Hematopoietic multipotent progenitor cell treated with erythropoietin and hydrocortisone succinate and interleukin-3 and kit ligand, for 15 days (in vitro differentiated cells): Measurements from ENCODE around the gene KCNG2.

Source experiments
- DNase-seq: peaks from one replicate; pipeline ENCODE4 v3.0.0-alpha.2; 2015; ENCODE audit warnings: low spot score

Gene KCNG2

DNA sequence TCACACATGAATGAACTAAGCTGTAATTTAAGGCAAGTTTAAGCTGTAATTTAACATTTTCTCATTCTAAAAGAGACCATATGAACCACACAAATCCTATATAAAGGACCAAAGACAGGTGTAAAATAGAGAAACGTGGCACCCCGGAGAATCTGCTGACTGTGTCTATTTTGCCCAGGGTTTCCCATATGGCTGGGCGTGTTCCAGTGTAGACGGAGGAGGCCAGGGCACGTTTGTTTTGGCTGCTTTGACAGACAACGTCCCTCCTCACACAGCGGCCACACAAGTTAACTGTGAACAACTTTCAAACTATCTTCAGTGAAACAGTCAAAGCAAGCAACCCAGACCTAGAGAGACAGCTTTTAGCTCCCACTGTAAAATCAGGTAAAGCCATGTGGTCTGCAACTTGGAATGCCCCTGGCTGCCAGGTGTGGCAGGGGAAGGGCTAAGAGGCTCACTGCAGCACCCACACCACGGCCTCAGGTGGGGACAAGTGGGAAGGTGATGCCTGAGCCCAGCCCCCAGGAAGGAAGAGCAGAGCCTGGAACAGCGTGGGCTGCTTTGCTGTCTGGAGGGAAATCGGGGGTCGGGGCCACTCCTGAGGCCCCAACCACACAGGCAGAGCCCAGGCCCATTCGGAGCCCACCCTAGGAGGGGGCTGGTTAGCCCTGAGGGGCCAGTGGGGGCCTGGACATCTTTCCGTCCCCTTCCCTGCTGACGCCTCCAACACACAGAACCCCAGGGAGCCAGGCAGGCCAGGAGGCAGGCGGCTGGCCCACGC lies 113.0 kb downstream of the KCNG2 start:
- no peak for DNase-seq

DNA sequence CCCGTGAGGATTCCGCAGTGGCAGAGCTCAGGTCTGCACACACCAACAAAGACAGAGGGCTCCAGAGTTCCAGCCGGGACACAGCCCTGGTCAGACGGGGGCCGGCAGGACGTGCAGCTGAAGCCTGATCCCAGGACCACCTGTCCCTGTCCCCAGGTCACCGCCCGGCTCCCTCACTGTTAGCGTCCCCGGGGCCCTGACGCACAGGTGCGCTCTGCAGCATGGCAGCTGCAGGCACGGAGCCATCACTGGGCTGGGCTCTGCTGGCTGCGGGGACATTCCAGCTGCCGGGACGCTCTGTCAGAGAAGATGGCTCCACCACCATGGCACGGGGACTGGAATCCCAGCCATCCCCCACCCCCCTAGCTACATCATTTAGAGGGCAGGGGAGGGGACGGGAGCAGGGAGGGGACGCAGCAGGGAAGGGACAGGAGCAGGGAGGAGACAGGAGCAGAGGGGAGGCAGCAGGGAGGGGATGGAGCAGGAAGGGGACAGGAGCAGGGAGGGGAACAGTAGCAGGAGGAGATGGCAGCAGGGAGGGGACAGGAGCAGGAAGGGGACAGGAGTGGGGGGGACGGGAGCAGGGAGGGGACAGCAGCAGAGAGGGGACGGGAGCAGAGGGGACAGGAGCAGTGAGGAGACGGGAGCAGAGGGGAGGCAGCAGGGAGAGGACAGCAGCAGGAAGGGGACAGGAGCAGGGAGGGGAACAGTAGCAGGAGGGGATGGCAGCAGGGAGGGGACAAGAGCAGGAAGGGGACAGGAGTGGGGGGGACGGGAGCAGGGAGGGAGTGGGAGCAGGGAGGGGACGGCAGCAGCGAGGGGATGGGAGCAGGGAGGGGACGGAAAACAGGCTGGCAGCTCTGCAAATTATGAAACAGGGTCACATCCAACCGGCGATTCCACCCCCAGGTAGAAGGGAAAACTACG lies 113.9 kb downstream of the KCNG2 start:
- no peak for DNase-seq

DNA sequence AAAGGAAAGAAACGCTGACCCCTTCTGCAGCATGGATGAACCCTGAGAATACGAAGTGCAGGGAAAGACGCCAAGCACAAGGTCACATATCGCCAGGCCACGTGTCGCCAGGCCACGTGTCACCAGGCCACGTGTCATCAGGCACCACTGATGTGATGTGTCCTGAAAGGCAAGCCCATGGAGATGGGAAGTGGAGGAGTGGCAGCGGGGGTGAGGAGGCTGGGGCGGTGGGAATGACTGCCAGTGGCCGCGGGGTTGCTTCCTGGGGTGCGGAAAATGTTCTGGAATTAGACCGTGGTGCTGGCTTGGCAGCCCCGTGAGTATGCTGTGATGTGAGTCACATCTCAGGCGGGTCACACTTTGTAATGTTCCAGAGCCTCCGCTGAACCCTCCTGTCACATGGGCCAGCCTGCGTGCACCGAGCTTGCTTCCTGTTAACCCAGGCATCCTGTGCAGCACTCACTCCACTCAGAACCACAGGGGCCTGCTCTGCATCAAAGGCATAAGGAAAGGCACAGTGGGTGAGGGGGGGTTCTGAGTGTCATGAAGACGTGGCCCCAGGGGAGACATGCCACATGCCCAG lies 114.8 kb downstream of the KCNG2 start:
- DNase-seq, result no peak

DNA sequence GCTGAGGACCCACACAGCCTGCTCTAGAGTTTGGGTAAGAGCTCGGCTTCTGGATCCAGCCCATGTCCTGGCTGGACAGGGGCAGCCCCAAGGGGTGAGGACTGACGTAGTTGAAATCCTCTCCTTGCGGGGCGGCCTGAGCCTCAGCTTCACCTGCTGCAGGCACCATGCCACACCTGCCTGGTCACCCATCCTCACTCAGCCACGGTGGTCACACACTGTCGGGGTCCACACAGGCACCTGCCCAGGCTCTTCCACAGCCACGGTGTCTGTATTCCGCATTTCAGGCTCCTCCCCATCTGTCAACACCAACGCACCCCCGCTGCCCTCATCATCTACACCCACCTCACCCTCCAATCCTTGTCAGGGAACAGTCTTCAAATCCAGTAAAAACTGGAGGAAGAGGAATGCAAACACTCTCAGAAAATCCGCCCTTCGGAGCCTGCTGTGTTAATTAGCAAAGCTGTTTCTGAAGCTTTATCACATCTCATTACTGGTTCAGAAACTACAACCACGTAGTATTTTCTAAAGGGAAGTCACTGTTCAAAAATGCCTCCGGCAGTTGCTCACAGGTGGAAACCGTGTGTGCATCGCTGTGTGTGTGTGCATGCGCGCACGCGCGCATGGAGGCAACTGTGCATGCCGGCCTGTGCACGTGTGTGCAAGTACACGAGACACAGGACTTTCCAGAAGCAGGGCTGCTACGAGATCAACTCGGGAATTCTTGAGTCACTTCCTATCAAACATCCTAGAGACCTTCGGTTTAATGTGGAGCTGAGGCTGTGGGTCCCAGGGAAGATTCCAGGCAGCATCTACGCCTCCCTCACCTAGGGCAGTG lies 115.5 kb downstream of the KCNG2 start:
- DNase-seq, result no peak

DNA sequence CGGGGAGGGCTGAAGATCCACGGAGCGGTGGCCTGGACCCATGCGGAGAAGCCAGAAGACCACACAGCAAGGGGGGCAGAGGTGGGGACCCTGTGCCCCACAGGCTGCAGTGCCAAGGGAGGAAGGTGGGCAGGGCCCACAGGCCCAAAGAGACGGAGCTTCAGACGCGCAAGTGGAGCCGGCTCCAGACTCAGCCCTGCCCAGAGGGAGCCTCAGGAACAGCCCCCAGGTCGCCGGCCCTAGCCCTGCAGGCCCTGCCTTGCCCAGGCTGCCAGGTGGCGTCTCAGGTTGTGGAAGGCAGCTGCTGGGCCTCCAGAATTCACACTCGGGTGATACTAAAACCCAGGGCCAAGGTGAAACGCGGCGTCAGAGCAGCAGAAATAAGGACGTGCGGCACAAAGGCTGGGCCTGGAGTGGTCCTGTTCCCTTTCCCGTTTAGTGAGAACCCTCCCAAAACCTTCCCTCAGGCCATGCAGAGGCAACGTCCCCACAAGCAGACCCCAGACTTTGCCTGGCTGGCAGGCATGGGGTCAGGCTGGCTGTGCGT lies 116.9 kb downstream of the KCNG2 start:
- no peak for DNase-seq

DNA sequence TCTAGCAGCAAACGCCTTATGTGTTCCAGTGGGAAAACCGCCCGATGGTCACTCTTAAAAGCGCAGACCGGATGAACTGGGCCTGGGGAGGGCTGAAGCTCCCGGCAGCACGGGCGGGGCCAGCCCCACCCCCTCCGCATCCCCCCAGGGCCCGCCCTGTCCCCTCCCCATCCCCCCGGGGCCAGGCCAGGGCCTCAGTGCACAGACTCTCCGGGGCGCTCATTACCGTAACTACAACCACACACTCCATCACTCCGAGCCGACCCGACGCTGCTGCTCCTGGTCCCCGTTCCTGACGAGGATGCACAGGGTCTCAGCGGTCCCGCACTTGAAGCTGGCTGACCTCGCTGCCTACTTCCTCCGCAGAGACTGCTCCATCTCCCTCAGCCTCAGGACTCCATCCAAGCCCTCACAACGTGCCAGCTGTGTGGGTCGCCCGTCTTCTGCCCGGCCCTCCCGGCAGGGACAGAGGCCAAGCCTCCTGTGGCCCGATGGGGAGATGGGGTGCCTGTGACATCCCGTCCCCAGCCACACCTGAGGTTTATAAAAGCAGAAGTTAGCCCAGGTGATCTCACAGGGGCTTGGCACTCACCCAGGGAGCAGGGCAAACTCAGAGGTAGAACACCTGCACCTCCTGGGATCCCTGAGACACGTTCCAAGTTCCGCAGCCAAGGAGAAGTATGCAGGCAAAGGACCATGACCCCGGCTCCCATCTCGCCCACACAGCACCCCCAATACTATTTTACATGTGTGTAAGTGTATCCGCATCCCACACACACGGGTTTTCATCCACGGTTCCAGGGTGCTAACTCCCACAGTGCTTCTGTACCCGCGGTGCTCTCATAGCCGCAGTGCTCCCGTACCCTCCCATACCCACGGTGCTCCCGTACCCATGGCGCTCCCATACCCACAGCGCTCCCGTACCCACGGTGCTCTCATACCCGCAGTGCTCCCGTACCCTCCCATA lies 117.7 kb downstream of the KCNG2 start:
- DNase-seq, result no peak

DNA sequence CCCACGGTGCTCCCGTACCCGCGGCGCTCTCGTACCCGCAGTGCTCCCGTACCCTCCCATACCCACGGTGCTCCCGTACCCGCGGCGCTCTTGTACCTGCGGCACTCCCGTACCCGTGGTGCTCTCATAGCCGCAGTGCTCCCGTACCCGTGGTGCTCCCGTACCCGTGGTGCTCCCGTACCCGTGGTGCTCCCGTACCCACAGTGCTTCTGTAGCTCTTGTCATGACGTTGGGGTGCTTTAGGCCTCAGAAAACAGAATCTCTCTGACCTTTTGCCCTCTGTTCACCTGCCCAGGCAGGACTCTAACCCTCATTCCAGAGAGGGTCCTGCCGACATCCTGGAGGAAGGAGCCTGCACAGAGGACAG lies 118.4 kb downstream of the KCNG2 start:
- DNase-seq, result no peak

DNA sequence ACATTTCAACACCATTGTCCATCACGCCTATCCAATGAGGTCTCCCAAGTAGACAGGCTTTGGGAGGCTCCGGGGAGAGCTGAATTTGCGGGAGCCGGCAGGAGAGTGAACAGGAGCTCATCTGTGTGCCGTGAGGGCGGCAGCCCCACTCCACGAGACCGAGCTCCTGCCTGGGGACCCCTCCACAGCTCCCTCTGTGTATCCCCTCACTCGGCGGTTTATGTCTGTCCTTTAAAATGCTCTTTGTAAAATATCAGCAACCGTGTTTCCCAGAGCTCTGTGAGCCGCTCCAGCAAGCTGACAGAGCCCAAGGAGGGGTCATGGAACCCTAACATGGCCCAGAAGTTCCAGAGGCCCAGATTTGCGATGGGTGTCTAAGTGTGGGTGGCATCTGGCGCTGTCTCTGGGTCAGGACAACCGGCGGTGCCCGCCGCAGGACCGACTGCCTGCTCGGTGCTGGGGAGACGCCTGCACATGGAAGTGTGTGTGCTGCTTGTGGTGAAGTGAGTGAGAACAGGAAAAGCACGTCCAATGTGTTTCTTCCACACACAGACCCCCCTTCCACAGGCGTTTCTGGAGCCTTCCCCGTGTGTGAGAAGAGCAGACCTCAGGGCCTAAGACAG lies 118.9 kb downstream of the KCNG2 start:
- no peak for DNase-seq

DNA sequence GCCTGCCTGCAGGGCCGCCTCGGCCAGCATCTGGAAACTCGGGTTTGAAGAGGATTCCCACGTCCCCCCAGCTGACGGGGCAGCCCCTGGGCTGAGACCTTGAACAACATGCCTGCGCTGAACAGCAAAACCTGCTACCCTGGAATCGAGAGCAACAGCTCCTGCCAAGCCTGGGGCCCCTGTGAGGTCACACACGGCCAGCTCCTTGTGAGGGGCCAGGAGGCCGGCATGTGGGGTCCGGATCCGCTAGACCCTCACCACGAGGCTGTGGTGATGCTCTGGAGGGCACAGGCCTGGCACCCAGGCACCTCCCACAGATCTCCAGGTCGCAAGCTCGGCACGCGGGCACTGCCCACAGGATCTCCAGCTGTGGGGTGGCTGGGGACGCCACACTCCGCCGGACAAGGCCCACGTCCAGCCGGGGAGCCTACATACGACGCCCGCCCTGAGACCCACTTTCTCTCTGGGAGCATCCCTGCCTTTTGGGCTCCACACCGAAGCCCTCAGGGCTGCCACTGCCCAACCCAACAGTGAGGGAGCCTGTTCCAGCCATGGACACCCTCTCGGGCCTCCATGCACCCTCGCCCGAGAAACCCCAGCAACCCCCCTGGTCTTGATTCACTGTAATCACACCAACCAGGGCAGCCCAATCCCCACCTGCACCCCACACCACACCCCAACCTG lies 119.6 kb downstream of the KCNG2 start:
- DNase-seq, result no peak

DNA sequence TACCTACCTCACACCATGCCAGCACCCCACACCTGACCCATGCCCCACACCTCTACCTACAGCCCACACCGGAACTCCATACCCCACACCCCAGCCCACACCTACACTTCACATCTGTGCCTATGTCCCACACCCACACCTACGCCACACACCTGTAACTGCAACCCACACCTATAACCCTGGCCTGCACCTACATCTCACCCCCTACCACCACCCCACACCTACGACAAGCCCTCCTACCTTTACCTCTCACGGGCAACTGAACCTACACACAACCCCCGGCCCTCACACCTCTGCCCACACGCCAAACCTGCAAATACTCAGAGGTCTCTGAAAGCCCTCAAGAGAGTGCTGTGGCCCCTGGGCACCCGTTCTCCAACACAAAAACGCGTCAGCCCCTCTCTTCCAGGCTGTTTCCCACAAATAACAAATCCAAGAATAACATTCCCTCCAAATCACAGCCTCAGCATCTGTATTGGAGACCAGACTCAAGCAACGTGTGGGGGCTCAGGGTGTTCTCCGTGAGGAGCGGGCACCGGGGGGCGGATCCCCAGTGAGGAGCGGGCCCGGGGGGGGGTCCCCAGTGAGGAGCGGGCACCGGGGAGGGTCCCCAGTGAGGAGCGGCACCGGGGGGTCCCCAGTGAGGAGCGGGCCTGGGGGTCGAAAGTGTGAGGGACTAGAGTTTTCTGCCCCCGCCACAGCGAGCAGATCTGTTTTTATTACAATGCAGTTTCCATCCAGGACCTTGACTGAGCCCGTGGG lies 120.3 kb downstream of the KCNG2 start:
- no peak for DNase-seq

DNA sequence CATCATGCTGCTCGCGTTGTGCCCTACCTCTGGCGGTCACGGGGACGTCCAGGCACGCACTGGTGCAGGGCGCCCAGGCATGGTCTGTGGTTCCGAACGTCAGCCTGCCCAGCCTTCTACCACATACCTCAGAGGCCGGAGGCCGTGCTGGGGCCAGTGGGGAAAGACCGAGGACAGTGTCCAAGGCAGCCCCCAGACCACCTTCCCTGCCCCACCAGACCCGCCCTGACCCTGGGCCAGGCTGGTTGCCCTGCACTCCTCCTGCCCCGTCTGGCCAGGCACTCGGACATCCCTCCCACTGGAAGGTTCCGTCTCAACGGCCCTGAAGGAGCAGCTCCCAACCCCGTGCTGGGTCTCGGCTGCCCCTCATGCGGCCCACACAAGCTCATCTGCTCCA lies 120.9 kb downstream of the KCNG2 start:
- no peak for DNase-seq

DNA sequence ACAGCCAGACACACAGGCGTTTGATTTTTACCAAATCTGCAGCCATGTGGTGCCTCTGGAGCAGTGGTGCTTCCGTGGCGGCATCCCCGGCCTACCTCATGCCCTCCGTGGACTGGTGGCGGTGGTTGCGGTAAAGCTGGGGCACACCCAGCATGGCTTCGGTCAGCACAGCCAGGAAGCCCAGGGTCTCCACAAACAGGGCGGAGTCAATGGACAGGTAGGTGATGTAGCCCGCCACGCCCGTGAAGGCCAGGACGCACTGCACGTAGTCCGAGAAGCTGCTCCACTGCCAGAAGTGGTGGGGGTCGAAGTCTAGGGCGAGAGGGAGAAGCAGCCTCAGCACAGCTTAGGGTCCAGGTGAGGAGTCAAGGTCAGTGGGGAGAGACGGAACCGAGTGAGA lies 121.4 kb downstream of the KCNG2 start:
- no peak for DNase-seq

DNA sequence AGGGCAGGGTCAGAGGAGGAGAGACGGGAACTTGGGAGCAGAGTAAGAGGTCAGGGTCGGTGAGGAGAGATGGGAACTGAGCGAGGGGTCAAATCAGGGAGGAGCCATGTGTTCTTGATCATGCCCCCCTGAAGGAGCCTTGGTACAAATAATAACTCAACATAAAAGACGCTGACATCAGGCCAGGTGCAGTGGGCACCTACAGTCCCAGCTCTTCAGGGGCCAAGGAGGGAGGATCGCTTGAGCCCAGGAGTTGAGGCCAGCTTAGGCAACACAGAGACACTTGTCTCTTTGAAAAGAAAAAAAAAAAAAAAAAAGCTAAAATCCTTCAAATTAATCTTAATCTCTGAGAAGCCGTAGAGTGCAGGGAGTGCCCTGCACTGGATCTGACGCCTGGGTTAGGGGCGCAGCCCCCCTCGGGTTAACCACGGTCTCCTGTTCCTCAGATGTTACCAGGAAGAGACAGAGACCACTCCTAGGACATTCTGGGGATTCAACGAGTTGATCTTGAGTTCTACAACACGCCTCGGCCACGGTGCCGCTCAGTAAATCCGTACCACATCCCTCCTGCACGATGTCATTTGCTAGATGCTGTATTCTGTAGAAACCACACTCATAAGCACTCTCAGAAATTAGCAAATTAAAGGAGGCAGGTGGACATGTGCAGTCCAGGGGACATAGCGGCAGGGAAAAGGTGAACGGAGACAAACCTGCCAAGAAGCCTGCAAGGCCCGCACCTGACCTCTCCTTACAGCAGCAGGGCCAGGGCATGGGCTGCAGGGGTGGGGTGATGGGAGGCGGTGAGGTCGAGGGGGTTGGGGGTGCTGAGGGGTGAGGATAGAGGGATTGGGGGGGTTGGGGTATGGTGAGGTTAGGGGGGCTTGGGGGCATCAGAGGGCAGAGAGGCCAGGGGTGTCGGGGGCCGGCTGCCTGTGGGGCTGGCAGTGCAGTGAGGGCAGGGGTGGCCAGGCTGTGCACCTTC lies 124.5 kb downstream of the KCNG2 start:
- no peak for DNase-seq

DNA sequence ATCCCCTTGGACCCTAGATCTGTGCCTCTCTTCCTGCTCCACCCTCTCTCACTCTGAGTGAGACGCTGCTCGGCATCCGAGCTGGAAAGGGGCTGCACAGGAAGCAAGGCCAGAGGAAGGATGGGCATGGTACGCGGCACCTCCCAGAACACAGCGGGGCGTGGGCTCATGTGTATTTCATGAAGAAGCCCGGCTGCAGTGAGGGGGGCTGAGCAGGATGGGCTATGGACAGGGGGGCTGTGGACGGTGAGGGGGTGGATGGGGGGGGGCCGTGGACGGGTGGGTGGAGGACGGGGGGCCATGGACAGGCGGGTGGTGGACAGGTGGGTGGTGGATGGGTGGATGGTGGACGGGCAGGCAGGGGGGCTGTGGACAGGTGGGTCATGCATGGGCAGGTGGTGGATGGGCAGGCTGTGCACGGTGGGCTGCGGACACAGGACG lies 125.3 kb downstream of the KCNG2 start:
- DNase-seq, result no peak

DNA sequence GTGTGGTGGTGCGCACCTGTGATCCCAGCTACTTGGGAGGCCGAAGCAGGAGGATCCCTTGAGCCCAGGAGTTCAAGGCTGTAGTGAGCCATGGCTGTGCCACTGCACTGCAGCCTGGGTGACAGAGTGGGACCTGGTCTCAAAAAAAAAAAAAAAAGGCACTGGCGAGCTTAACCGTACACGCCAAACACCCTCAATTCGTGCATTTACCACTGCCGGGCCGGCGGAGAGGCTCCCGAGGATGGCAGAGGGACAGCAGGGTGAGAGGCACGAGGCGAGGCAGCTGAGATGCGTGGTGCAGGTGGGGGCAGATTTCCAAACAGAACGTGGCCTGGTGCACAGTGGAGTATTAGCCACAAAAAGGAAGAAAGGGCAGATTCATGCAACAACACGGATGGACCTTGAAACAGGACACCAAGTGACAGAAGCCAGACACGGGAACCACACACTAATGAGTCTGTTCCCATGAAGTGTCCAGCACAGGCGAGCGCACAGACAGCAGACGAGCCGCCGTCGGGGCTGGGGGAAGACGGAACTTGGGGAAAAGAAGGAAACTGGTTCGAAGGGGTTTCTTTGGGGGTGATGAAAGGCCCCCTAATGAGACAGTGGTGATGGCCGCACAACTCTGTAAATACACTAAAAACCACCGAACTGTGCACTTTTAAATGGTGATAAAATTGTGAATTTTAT lies 126.3 kb downstream of the KCNG2 start:
- no peak for DNase-seq

DNA sequence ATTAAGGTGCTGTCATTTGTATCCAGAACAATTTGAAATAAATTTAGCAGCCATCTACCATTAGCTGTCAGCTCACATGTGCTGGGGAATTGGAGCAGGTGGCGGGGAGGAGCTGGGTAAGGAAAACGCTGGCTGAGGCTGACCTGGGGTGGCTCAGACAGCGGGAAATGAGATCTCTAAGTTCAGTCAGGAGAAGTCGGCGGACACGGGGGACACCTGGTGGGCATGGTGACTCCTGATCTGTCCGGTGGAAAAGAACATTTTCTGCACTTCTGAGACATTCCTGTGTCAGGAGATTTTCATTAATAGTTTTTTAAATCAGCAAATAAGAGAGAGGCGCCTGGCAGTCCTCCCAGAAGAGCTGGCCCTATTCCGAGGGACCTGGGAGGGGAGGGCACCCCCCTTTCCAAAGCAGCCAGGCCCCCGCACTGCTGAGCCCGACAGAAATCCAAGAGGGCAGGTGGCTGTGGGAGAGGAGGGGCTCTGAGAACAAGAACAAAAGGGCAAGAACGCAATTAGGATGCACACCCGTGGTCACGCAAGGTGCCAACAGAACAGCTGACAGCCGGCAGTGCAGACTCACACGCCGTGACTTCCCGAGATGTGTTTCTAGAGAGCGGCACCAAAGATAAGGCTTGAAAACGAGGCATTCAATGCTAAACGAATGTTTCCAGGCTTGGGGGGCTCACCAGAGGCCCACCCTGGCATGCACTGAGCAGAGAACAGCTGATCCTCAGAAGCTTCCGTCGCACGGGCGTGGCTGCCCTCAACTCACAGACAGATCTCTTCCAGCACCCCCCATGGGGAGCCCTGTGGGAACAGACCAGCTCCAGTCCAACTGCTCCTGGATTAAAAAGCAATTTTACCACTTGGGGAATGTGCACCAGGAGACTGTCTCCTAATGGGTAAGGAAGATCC lies 127.3 kb downstream of the KCNG2 start:
- no peak for DNase-seq
